ENCODE data around the gene MTA2. TPM values are rescaled to one million over a fixed set of nuclear protein-coding genes. Genes with fewer than 3 reads are reported as not detected.

Gene MTA2
- total RNA-seq, 2 donors from 2014 or later = 26.2 to 29.3 TPM

GRCh38 chr11:62647609-62648005, 45.9 kb upstream of the MTA2 start:
- WGBS, 2 donors = 53% methylated on average over 6 of the region's 6 CpGs; no CpG with 5 or more reads in 1 of the 2 donors
- no peak overlapping the region for H3K4me3 ChIP-seq

GRCh38 chr11:62646825-62647608, 45.4 kb upstream of the MTA2 start:
- peaks cover 42% of the 10 kb centered on the region for H3K4me1 ChIP-seq
- H3K4me3 ChIP-seq = no peak overlapping the region
- TF ChIP-seq CTCF (IDR thresholded peaks at IDR 0.05) = no peak
- no peak for TF ChIP-seq POLR2A (IDR thresholded peaks at IDR 0.05)
- intact Hi-C loops (cut with DNase I) = no loop called here
- ATAC-seq = peak; percentile 15
- H3K36me3 ChIP-seq (replicated peaks in 1 of 2; ENCODE audit: insufficient read depth in 1 of 2, low read depth in 2 of 2) = peaks cover 0 to 7% of the 10 kb centered on the region in 2 donors
- DNase-seq = peak in 2 of 4 donors; percentile 8 to 38
- H3K27me3 ChIP-seq = no peaks in the 10 kb centered on the region
- no peaks in the 10 kb centered on the region for H3K9me3 ChIP-seq
- H3K27ac ChIP-seq = peak overlapping the region in 3 of 4 donors; percentile 79 to 92 (median 87)
- WGBS, 2 donors = 19 to 35% methylated on average over 11 to 32 of the region's 32 CpGs

More at GRCh38 chr11:62647609-62648005, 45.9 kb upstream of the MTA2 start:
- DNase-seq (no peak), ATAC-seq (no peak)
- TF ChIP-seq POLR2A (IDR thresholded peaks at IDR 0.05) = no peak
- no peak for TF ChIP-seq CTCF (IDR thresholded peaks at IDR 0.05)
- Histone ChIP-seq H3K4me1 (peaks cover 48% of the 10 kb centered on the region), H3K27ac (peak overlapping the region in 2 of 4 donors; percentile 79 to 92), H3K36me3 (replicated peaks in 1 of 2; ENCODE audit: insufficient read depth in 1 of 2, low read depth in 2 of 2) (peaks cover 0 to 7% of the 10 kb centered on the region in 2 donors), H3K9me3 (no peaks in the 10 kb centered on the region), H3K27me3 (no peaks in the 10 kb centered on the region)
- intact Hi-C loops (cut with DNase I) = no loop called here

- no peak for TF ChIP-seq CTCF (IDR thresholded peaks at IDR 0.05)
- TF ChIP-seq POLR2A (IDR thresholded peaks at IDR 0.05) = peak; percentile 63 to 89 (median 87)
- Histone ChIP-seq H3K36me3 (replicated peaks in 1 of 2; ENCODE audit: insufficient read depth in 1 of 2, low read depth in 2 of 2) (peaks cover 0 to 7% of the 10 kb centered on the region in 2 donors), H3K4me3 (peak within 1 kb of the TSS; percentile 84 to 98), H3K27me3 (no peaks in the 10 kb centered on the region), H3K27ac (peak within 1 kb of the TSS; percentile 79 to 92 (median 84)), H3K9me3 (no peaks in the 10 kb centered on the region), H3K4me1 (peaks cover 34% of the 10 kb centered on the region)
- 0% methylated on average over 14 to 72 of the region's 73 CpGs for WGBS, 2 donors
- DNase-seq = peak; percentile 99 to 100 (median 100)
- intact Hi-C loops (cut with DNase I) = no loop called here
- peak; percentile 99 for ATAC-seq
Observed at GRCh38 chr11:62645946-62646824, 44.5 kb upstream of the MTA2 start, which contains the start of gene GANAB. GANAB (minus strand) TSS chr11:62646613; CDS start chr11:62646599, 14 bp downstream.

GRCh38 chr11:62645671-62645945, 43.9 kb upstream of the MTA2 start:
- no peaks in the 10 kb centered on the region for H3K27me3 ChIP-seq
- peaks cover 0 to 7% of the 10 kb centered on the region in 2 donors for H3K36me3 ChIP-seq (replicated peaks in 1 of 2; ENCODE audit: insufficient read depth in 1 of 2, low read depth in 2 of 2)
- 12 to 13% methylated on average over 11 of the region's 11 CpGs for WGBS, 2 donors
- no peak for TF ChIP-seq POLR2A (IDR thresholded peaks at IDR 0.05)
- no peak for TF ChIP-seq CTCF (IDR thresholded peaks at IDR 0.05)
- H3K4me1 ChIP-seq = peaks cover 34% of the 10 kb centered on the region
- intact Hi-C loops (cut with DNase I) = no loop called here
- H3K27ac ChIP-seq = peak overlapping the region; percentile 79 to 92 (median 84)
- H3K9me3 ChIP-seq = no peaks in the 10 kb centered on the region
- H3K4me3 ChIP-seq = peak overlapping the region; percentile 84 to 98
- DNase-seq = no peak
- no peak for ATAC-seq

Data from body of pancreas (tissue), 4 donors.